T-cell (primary cell): ENCODE results near the gene TCP11. TPM values are rescaled to one million over a fixed set of nuclear protein-coding genes. Genes with fewer than 3 reads are reported as not detected.
A peak's percentile ranks its signal among the peaks of the same experiment; 100 is the strongest.

Experiments used
- ATAC-seq, 4 experiments: fragments of 200-7000 bp in 3 of 4; fragments of 150-1000 bp in 1 of 4; cut with Tn5 transposase; replicated peaks in 1 of 4; 1 replicate in 3 of 4; 2 replicates in 1 of 4; pipeline ENCODE4 v1.10.0; 2021; ENCODE audit warnings: moderate library complexity in 3 of 4, mild to moderate bottlenecking in 2 of 4, moderate number of reproducible peaks in 1 of 4
- CTCF ChIA-PET, 2 donors: fragments of 300-600 bp; sonication (Branson Sonifier 250); formaldehyde crosslinking; loops; one replicate each; lab custom pipeline; 2022; ENCODE audit warnings: antibody characterized with exemption in 2 of 2; lab: Charles Lee
- POLR2A ChIA-PET, 2 donors: fragments of 300-600 bp; sonication (Branson Sonifier 250); formaldehyde crosslinking; loops; one replicate each; lab custom pipeline; 2022; ENCODE audit warnings: antibody characterized with exemption in 2 of 2; lab: Charles Lee
- DNase-seq, 35 experiments: peaks; one replicate each; pipeline versions ENCODE4 v3.0.0 to v3.0.0-alpha.2; 2013 to 2023
- H3K27ac ChIP-seq: one replicate; pipeline ENCODE4 v1.5.1; 2013; ENCODE audit warnings: low read length
- H3K27me3 ChIP-seq, 2 experiments: replicated peaks in 1 of 2; 1 replicate in 1 of 2; 2 replicates in 1 of 2; pipeline versions ENCODE4 v1.6.1 to v1.7.0; 2013; ENCODE audit warnings: low read length in 1 of 2, mixed read lengths in 1 of 2; ENCODE audit not compliant: control insufficient read depth in 2 of 2, insufficient read depth in 2 of 2; ENCODE audit errors: extremely low read depth in 1 of 2
- H3K36me3 ChIP-seq, 2 donors: 1 replicate in 1 of 2; 2 replicates in 1 of 2; pipeline versions ENCODE4 v1.6.1 to v1.7.0; 2013; ENCODE audit warnings: low read length in 1 of 2; ENCODE audit not compliant: control insufficient read depth in 2 of 2, insufficient read depth in 1 of 2; ENCODE audit errors: extremely low read depth in 1 of 2
- H3K4me1 ChIP-seq, 2 experiments: 1 replicate in 1 of 2; 2 replicates in 1 of 2; pipeline versions ENCODE4 v1.6.1 to v1.7.0; 2013; ENCODE audit warnings: low read length in 2 of 2, mixed read lengths in 1 of 2; ENCODE audit not compliant: insufficient read depth in 2 of 2, control insufficient read depth in 1 of 2; ENCODE audit errors: extremely low read depth in 1 of 2
- H3K4me3 ChIP-seq, 2 donors: 1 replicate in 1 of 2; 2 replicates in 1 of 2; pipeline versions ENCODE4 v1.5.1 to v1.7.0; 2013; ENCODE audit warnings: mild to moderate bottlenecking in 2 of 2, low read length in 1 of 2, moderate library complexity in 1 of 2; ENCODE audit not compliant: control insufficient read depth in 1 of 2; ENCODE audit errors: extremely low read depth in 1 of 2
- H3K9me3 ChIP-seq: 2 replicates; pipeline ENCODE4 v1.7.0; 2013
- H3K27ac Mint-ChIP-seq, 2 donors: one replicate each; pipeline ENCODE4 v1.8.0; 2020 to 2021; ENCODE audit warnings: mild to moderate bottlenecking in 2 of 2, mixed read lengths in 2 of 2
- H3K27me3 Mint-ChIP-seq, 2 donors: one replicate each; pipeline ENCODE4 v1.8.0; 2021 to 2022; ENCODE audit warnings: mixed read lengths in 2 of 2
- H3K36me3 Mint-ChIP-seq: one replicate; pipeline ENCODE4 v1.8.0; 2021; ENCODE audit warnings: mixed read lengths
- H3K4me1 Mint-ChIP-seq, 3 donors: one replicate each; pipeline ENCODE4 v1.8.0; 2020 to 2022; ENCODE audit warnings: mixed read lengths in 3 of 3, mild to moderate bottlenecking in 1 of 3
- H3K4me3 Mint-ChIP-seq, 3 donors: one replicate each; pipeline ENCODE4 v1.8.0; 2020 to 2022; ENCODE audit warnings: mild to moderate bottlenecking in 3 of 3, mixed read lengths in 3 of 3, moderate library complexity in 3 of 3
- H3K9me3 Mint-ChIP-seq, 3 donors: one replicate each; pipeline ENCODE4 v1.8.0; 2020 to 2022; ENCODE audit warnings: mixed read lengths in 3 of 3
- WGBS: methylation state at CpG from one replicate; pipeline ENCODE4 v1.1.5; 2013; ENCODE audit warnings: missing lambda C conversion rate; ENCODE audit not compliant: insufficient coverage; 5-methylcytosine and 5-hydroxymethylcytosine counted together
- total RNA-seq, 35 experiments: library from RNA in 6 of 35; stranded (reverse) in 6 of 35; fragments of 120-200 nt in 1 of 35; gene quantifications; one replicate each; pipeline versions ENCODE4 v1.2.1 to v1.2.4 and lab custom pipeline; 2013 to 2026

TCP11 gene
- total RNA-seq, 5 donors from 2014 or later (not counting 1 experiment from before 2014, with no cell fraction given), result not detected

DNA sequence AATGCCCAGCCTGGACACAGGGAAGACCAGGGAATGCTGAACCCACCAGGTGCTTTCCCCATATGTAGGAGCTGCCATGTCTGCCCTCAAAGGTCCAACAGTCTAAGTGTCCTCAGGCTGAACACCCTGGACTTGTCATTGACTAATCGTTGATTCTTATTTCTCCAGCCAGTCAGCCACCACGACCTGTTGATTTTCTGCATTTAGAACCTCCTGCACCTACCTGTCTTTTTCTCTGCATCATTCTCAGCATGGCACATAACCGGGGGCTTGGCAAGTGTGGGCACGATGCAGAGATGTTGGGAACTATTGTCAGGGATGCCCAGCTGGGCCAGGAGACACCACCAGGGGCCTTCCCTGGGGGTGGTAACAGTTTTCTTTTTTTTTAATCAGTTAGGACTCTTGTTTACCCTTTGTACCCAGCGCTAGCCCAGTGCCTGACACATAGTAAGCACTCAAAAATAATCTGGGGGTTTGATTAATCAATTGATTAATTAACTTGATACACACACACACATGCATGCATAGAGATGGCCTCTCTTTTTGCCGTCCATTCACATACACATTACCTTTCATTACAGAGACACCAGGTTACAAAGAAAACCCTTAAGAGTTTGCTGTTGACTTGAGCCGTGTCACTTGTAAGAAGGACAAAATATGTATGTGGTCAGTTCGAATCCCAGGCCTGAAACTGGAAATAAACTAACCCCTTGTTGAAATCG is 43.6 kb upstream of the TCP11 start:
- Histone ChIP-seq H3K9me3 (no peaks in the 10 kb centered on the region), H3K27me3 (peaks cover 0 to 26% of the 10 kb centered on the region in 2 experiments), H3K4me3 (no peak overlapping the region), H3K27ac (no peak overlapping the region), H3K36me3 (no peaks in the 10 kb centered on the region), H3K4me1 (no peaks in the 10 kb centered on the region)
- no peaks in the 10 kb centered on the region for H3K9me3 Mint-ChIP-seq
- ChIA-PET CTCF (no interaction called here), POLR2A (no interaction called here)
- no peak overlapping the region for H3K27ac Mint-ChIP-seq
- DNase-seq, result no peak
- H3K4me3 Mint-ChIP-seq, result no peak overlapping the region
- WGBS, result 76% methylated on average over 6 of the region's 9 CpGs
- ATAC-seq, result no peak
- H3K36me3 Mint-ChIP-seq, result no peaks in the 10 kb centered on the region
- H3K27me3 Mint-ChIP-seq, result peaks cover 21 to 24% of the 10 kb centered on the region in 2 donors
- H3K4me1 Mint-ChIP-seq, result peaks cover 0 to 2% (median 0%) of the 10 kb centered on the region in 3 donors

- Histone ChIP-seq H3K9me3 (no peaks in the 10 kb centered on the region), H3K27me3 (peaks cover 0 to 29% of the 10 kb centered on the region in 2 experiments), H3K4me1 (no peaks in the 10 kb centered on the region), H3K36me3 (no peaks in the 10 kb centered on the region), H3K27ac (no peak overlapping the region), H3K4me3 (no peak overlapping the region)
- peaks cover 0 to 2% (median 0%) of the 10 kb centered on the region in 3 donors for H3K4me1 Mint-ChIP-seq
- DNase-seq (no peak), ATAC-seq (no peak)
- no peak overlapping the region for H3K4me3 Mint-ChIP-seq
- H3K27me3 Mint-ChIP-seq, result peaks cover 21 to 24% of the 10 kb centered on the region in 2 donors
- no CpG with 5 or more reads among the region's 2 CpGs for WGBS
- POLR2A ChIA-PET, result no interaction called here
- H3K27ac Mint-ChIP-seq, result no peak overlapping the region
- CTCF ChIA-PET, result no interaction called here
- no peaks in the 10 kb centered on the region for H3K36me3 Mint-ChIP-seq
- no peaks in the 10 kb centered on the region for H3K9me3 Mint-ChIP-seq
Observed at GRCh38 chr6:35183935-35184334, 42.8 kb upstream of the TCP11 start.

GRCh38 chr6:35183281-35183680 is 42.1 kb upstream of the TCP11 start:
- Histone ChIP-seq H3K4me3 (no peak overlapping the region), H3K27me3 (peaks cover 0 to 26% of the 10 kb centered on the region in 2 experiments), H3K27ac (no peak overlapping the region), H3K36me3 (no peaks in the 10 kb centered on the region), H3K9me3 (no peaks in the 10 kb centered on the region), H3K4me1 (no peaks in the 10 kb centered on the region)
- Mint-ChIP-seq H3K9me3 (no peaks in the 10 kb centered on the region), H3K4me1 (peaks cover 0 to 2% (median 0%) of the 10 kb centered on the region in 3 donors), H3K27ac (no peak overlapping the region), H3K27me3 (peaks cover 21 to 24% of the 10 kb centered on the region in 2 donors), H3K36me3 (no peaks in the 10 kb centered on the region), H3K4me3 (no peak overlapping the region)
- DNase-seq (no peak), ATAC-seq (no peak)
- no CpG with 5 or more reads among the region's 2 CpGs for WGBS
- ChIA-PET POLR2A (no interaction called here), CTCF (no interaction called here)

GRCh38 chr6:35181933-35182612 is 40.9 kb upstream of the TCP11 start:
- ChIA-PET POLR2A (no interaction called here), CTCF (no interaction called here)
- ATAC-seq, result no peak
- DNase-seq, result peak in 2 of 35 experiments; percentile 2 to 6
- H3K27me3 Mint-ChIP-seq, result peaks cover 21 to 23% of the 10 kb centered on the region in 2 donors
- no peaks in the 10 kb centered on the region for H3K36me3 Mint-ChIP-seq
- no peak overlapping the region for H3K4me3 ChIP-seq
- H3K4me1 Mint-ChIP-seq, result peaks cover 0 to 2% (median 0%) of the 10 kb centered on the region in 3 donors
- H3K4me3 Mint-ChIP-seq, result no peak overlapping the region
- H3K9me3 Mint-ChIP-seq, result no peaks in the 10 kb centered on the region
- H3K27ac ChIP-seq, result no peak overlapping the region
- H3K27ac Mint-ChIP-seq, result no peak overlapping the region
- H3K27me3 ChIP-seq, result peaks cover 0 to 26% of the 10 kb centered on the region in 2 experiments
- no peaks in the 10 kb centered on the region for H3K36me3 ChIP-seq
- H3K9me3 ChIP-seq, result no peaks in the 10 kb centered on the region
- H3K4me1 ChIP-seq, result no peaks in the 10 kb centered on the region
- WGBS, result 65% methylated on average over 30 of the region's 55 CpGs

GRCh38 chr6:35181308-35181932 is 40.3 kb upstream of the TCP11 start:
- Mint-ChIP-seq H3K4me1 (peaks cover 0 to 2% (median 0%) of the 10 kb centered on the region in 3 donors), H3K27me3 (peaks cover 21 to 24% of the 10 kb centered on the region in 2 donors), H3K27ac (no peak overlapping the region), H3K36me3 (no peaks in the 10 kb centered on the region), H3K4me3 (no peak overlapping the region), H3K9me3 (no peaks in the 10 kb centered on the region)
- Histone ChIP-seq H3K27me3 (peaks cover 0 to 23% of the 10 kb centered on the region in 2 experiments), H3K4me3 (no peak overlapping the region), H3K36me3 (no peaks in the 10 kb centered on the region), H3K27ac (no peak overlapping the region), H3K4me1 (no peaks in the 10 kb centered on the region), H3K9me3 (no peaks in the 10 kb centered on the region)
- no peak for ATAC-seq
- CTCF ChIA-PET, result no interaction called here
- DNase-seq, result no peak
- POLR2A ChIA-PET, result no interaction called here
- WGBS, result 86% methylated on average over 4 of the region's 5 CpGs

- DNase-seq (no peak), ATAC-seq (no peak)
- WGBS, result no CpG with 5 or more reads among the region's 2 CpGs
- no peak overlapping the region for H3K27ac ChIP-seq
- H3K9me3 ChIP-seq, result no peaks in the 10 kb centered on the region
- Mint-ChIP-seq H3K4me3 (no peak overlapping the region), H3K9me3 (no peaks in the 10 kb centered on the region), H3K4me1 (peaks cover 0 to 2% (median 0%) of the 10 kb centered on the region in 3 donors), H3K27ac (no peak overlapping the region), H3K27me3 (peaks cover 22 to 28% of the 10 kb centered on the region in 2 donors), H3K36me3 (no peaks in the 10 kb centered on the region)
- H3K4me3 ChIP-seq, result no peak overlapping the region
- no peaks in the 10 kb centered on the region for H3K4me1 ChIP-seq
- ChIA-PET POLR2A (no interaction called here), CTCF (interaction anchor here (0.6 kb wide), 2 partner anchors 468 to 1575 kb away, joined by 3 to 6 read pairs; no protein-coding TSS in a partner anchor)
- no peaks in the 10 kb centered on the region for H3K36me3 ChIP-seq
- peaks cover 0 to 14% of the 10 kb centered on the region in 2 experiments for H3K27me3 ChIP-seq
Observed at GRCh38 chr6:35179901-35180535, 38.9 kb upstream of the TCP11 start.
